ENCODE measurements around the gene PML.

The PML gene

DNA sequence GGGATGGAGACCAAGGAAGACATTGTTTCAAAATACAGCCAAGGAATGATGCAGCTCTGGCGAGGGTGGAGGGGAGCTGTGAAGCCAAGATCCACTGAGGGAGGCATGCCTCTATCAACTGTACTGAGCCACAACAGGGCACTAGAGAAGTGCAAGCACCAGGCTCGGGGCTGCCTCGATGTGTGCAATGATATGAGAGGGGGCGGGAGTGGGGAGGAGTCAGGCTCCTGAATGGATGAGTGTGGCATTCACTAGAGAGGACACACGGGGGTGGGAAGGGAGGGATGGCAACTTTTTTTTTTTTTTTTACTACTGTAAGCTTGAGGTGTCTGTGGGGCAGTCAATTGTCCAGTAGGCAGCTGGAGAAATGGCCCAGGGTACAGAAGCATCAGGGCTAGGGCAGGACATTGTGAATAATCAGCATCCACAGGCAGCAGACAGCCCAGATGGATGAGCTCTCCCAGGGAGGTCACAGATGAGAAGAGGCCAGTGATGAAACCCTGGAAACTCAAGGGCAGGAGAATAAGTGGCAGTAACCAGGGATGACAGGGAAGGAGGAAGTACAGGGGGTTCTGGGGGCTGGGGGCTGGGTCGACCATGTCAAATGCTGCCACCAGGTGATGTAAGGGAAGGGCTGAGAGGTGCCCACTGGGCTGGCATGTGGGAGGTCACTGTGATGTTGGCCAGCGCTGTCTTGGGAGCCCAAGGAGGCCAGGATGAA lies 8.3 kb upstream of the PML start:
- DNase-seq: no peak

DNA sequence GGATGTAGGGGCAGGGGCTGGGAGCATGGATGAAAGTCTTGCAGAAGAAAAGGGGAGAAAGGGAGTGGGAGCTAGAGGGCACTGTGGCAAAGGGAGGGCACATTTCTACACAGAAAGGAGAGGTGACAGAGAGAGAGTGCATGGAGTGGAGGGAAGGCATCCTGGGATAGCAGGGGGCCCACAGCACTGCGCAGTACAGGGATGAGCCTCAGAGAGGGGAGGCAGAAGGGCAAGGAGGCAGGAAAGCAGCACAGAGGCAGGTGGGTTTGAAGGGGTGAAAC lies 7.8 kb upstream of the PML start:
- no peak for DNase-seq

DNA sequence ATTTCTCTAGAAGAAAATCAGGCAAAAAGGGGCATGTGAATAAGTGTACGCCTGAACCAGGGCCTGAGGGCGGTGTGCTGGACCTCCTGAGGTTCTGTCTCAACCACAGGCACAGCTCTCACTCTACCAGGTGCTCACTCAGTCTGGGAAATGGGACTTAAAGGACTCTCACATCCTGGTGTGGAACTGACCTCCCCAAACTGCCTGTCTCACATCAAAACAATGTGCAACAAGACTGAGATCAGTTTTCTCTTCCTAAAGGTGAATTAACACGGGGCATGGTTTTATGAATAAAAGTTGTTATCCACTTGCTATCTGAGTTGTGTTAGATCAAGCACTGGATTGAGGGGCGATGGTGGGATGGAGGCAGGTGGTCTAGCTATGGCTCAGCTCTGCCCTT lies 7.3 kb upstream of the PML start:
- DNase-seq: no peak

DNA sequence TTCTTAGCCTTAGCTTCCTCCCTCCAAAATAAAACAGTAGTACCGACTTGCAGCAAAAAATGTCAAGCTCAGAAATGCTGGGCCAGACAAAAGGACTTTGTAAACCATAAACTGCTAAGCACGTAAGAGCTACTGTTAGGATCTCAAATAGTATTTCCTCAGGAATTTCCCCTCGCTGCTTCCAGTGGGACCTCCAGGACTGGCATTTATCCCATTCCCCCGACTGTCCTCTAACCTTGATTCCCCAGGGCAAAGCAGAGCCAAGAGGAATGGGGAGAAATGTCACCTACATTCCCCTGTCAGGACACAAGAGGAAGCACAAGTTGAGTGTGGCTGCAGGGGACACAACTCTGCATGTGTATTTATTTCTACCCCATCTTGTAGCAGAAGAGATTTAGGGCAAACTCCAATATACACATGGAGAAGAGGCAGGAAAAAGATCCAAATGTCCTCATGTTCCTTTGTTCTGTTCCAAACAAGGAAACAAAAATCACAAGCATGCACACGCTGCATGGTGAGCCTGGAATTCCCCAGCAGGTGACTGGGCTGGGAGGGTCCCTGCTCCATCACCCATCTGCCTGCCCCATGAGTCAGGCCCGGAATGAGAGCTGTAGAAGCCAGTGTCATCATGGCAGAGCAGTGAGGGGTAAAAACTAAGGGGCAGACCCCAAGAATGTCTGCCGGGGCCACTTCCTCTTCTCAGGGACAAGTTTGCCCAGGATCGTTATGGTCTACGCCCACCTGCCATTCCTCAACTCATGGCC lies 6.7 kb upstream of the PML start:
- DNase-seq: no peak

DNA sequence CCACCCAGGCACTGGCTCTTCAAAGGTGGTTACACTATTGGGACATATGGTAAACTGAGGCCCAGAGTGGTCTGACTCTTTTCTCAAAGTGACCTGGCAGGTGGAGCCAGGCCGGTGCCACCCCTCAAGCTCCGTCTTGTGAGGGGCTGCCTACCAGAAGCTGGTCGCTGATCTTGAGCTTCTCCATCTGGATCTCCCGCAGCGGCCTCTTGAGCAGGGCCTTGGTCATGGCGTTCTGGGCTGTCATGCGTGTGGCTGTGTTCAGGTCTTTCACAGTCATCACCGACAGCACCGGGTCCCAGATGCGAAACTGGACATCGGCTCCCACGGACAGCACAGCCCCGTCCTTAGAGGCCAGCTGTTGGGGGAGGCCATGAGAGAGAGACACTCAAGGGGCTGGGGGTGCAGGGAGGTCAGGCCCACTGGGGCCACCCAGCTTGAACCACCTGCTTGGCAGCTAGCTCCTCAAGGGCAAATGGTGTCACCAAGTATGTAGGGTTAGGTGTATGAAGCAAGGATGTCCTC lies 6.0 kb upstream of the PML start:
- no peak for DNase-seq

DNA sequence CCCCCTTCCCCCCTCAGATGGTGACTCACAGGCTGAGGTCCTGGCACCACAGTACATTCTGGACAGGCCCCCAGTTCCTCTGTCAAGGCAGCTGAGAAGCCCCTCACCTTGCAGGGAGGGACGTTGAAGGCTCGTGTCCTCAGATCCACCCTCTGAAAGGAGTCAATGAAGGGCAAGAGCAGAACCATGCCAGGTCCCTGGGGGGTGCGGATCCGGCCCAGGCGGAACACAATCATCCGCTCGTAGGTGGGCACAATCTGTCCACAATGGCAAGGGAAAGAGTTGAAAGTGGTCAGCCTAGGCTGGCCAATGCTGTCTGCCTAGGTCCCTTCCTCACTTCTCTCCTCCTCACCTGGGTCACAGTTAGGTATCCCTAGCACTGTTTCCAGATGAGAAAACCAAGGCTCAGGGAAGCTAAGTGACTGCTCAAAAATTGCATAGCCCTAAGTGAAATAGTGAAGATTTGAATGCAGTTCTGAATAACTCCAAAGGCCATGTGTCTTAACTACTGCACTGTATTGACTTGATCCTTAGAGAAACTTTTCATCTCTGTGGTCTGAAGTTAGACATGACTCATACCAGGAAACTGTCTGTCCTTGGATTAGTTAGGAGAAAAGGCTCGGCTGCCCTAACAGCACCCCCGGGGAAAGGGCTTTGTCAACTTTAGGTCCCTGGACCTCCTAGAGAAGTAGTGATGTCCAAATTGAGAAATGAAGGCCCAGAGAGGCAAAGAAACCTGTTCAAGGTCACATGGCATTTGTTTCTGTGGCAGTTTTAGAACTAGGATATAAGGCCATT lies 5.3 kb upstream of the PML start:
- DNase-seq: no peak

DNA sequence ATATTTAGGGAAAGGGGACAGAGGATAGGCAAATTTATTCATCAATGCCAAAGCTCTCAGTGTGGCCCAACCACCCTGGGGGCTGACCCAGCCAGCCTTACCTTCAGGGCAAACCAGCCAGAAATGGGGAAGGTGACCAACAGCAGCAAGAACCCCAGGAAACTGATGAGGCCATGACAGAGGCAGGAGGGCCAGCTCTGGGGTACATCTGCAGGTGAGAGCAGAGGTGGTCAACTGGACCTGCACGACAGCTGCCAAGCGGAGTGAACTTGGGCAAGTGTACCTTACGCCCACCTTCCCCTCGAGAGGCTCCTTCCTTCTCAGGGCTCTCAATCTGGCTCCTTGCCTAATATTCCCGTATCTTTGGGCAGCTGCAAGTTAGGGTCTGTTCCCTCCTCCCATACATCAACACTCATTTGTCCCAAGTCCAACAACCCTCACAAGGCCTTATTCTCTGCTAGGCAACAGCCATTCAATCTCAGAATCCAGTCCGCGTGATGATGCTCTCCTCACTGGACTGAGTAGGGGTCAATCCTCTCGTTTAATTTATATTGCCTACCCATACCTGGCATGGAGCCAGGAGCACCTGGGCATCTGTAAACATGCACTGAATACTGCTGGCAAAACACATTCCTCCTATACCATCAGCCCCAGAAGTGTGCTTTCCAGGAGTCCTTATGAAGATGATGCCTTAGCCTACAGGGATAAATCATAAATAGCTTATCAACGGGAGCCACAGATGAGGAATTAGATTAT lies 4.1 kb upstream of the PML start:
- DNase-seq: no peak

- no peak for DNase-seq
These were observed 3.3 kb upstream of the PML start for GRCh38 chr15:73991260-73991659.

GRCh38 chr15:73991726-73992593 lies 2.6 kb upstream of the PML start, which contains the start of gene STOML1:
Gene STOML1 (minus strand): TSS chr15:73992295. CDS start chr15:73992223, 72 bp downstream.
- DNase-seq: peak; percentile 93

GRCh38 chr15:73992594-73992898 lies 2.0 kb upstream of the PML start:
- DNase-seq: no peak

DNA sequence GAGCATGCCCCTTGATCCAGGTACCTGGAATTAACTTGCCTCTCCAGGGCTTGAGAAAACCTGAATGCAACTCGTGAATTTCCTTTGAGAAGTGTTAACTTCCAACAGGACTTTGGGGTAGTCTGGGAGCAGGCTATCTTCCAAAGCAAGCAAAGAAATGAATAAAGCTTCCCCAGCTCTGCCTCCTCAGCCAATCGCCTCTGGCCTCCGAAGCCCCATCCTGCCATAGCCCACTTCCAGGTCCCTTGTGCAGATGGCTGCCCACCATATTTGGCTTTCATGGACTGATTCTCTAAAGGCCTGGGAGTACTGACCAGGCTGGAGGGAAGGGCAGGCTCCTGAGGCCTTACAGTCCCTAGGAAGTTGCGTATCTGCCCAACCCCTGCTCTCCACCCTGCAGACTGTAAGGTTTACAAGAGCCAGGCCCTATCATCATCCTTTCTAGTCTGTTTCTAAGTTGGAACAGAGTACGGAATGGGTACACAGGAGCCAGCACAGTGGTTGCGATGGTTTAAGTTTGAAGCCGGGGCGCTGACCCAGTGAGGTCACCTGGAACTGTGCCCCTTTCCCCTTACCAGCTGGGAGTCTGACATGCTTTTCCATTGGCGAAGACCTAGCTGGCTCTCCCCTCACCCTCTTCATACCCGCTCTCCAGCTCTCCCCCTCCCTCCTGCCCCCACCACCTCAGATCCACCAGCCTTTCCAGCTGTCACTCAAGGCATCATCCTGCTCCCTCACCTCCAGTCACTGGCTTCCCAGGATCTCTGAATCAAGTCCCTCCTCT lies 1.1 kb upstream of the PML start:
- no peak for DNase-seq

- no peak for DNase-seq
These were observed 551 bp downstream of the PML start for GRCh38 chr15:73994912-73995622.

GRCh38 chr15:73996267-73996666 lies 1.8 kb downstream of the PML start:
- no peak for DNase-seq

GRCh38 chr15:73996939-73997338 lies 2.4 kb downstream of the PML start:
- no peak for DNase-seq

GRCh38 chr15:73997986-73998385 lies 3.5 kb downstream of the PML start:
- DNase-seq: no peak

GRCh38 chr15:74006774-74007639 lies 12.5 kb downstream of the PML start:
- DNase-seq: no peak

DNA sequence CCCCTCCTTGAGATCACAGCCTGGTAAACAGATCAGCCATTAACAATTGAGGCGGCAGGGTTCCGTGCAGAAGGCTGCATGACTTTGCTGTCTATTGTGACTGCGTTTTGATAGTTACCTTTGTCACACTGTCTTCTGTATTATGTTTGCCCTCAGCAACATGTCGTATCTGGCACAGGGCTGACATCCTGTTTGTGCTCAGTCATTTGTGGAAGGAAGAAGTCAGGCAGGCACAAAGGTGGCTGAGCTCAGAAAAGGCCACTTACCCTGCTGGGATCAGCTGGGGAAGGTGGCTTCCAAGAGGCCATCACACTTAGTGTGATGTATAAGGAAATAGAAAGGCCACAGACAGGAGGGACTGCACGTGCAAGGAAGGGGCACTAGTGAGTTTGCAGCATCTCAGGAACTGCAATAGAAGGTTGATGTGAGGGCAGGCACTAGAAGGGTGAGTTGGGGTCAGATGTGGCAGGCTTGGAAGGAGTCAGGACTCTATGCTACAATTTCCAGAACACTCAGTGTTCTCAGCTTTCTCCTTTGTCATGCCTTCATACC lies 13.4 kb downstream of the PML start:
- DNase-seq: peak; percentile 30

DNA sequence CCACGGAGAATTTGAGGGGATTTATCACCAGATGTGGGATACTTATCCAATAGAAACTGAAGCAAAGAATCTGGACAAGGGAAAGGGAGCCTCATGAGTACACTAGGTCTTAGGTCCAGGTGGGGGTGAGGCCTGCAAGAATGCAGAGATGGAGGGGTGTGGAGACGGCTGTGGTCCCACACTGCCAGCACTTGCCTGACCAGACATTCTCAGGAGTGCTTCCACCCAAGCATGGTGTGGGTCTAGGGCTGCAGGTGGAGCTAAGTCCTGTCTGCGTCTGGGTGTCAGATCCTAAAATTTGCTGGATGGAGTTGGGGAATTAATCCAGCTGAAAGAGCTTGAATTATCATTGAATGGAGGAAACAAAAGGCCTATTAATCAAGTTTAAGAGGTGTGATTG lies 14.4 kb downstream of the PML start:
- no peak for DNase-seq

DNA sequence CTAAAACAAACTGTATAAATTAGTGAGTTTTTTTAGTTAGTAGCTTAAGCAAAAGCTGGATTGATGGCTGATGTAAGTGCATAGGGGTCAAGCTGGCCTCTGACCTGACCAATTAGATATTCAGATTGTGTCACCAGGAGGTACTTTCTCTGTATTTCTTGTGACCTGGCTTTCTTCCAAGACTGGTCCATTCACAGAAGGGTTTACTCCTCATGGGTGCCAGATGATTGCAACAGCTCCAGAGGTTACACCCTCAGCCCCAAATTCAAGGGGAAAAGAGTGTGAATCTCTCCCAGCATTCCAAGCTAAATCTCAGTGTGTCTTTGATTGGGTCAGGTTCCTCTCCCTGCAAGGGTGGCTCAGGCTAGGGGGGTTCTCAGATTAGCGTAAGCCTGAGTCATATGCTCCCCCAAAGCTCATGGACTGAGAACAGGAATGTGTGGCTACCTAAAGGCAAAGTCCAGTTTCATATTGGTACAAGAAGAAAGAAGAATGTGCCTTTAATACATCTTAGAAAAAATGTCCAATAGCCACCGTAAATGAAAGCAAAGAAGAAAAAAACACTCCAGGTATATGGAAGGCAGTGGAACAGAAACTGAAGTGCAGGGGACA lies 16.5 kb downstream of the PML start:
- no peak for DNase-seq

Measured in stimulated activated CD4-positive, alpha-beta T cell treated with anti-CD3 and anti-CD28 coated beads, Interleukin-1b, Interleukin-23, amount 100 ng/mL, for 48 hours (primary cell).